Calu3 (cell line): ENCODE data around the gene TUBA3C. TPM values are rescaled to one million over a fixed set of nuclear protein-coding genes. Genes with fewer than 3 reads are reported as not detected.

Experiments used
- BruUV-seq: library from RNA; stranded (reverse); fragments of 400-500 nt; replicated peaks from 2 replicates; lab custom pipeline; 2021; lab: Mats Ljungman, UMichigan
- CTCF ChIA-PET: fragments of 300-600 bp; sonication (Branson Sonifier 250); formaldehyde crosslinking; loops from one replicate; lab custom pipeline; 2022; ENCODE audit warnings: antibody characterized with exemption; lab: Charles Lee
- DNase-seq: peaks from one replicate; pipeline ENCODE4 v3.0.0; 2022
- H3K27ac Mint-ChIP-seq: one replicate; pipeline ENCODE4 v1.8.0; 2022; ENCODE audit warnings: mixed read lengths; ENCODE audit not compliant: unreplicated experiment
- H3K27me3 Mint-ChIP-seq: one replicate; pipeline ENCODE4 v1.8.0; 2022; ENCODE audit warnings: mixed read lengths; ENCODE audit not compliant: unreplicated experiment
- H3K36me3 Mint-ChIP-seq: one replicate; pipeline ENCODE4 v1.8.0; 2022; ENCODE audit warnings: mild to moderate bottlenecking, moderate library complexity, mixed read lengths; ENCODE audit not compliant: insufficient read depth, unreplicated experiment
- H3K4me1 Mint-ChIP-seq: one replicate; pipeline ENCODE4 v1.8.0; 2022; ENCODE audit warnings: mild to moderate bottlenecking, low read depth, mixed read lengths; ENCODE audit not compliant: unreplicated experiment
- H3K4me3 Mint-ChIP-seq: one replicate; pipeline ENCODE4 v1.8.0; 2022; ENCODE audit warnings: mild to moderate bottlenecking, low read depth, moderate library complexity, mixed read lengths; ENCODE audit not compliant: unreplicated experiment
- H3K9me3 Mint-ChIP-seq: one replicate; pipeline ENCODE4 v1.8.0; 2022; ENCODE audit warnings: low read depth, mixed read lengths; ENCODE audit not compliant: unreplicated experiment
- intact Hi-C: fragments of 100-400 bp; cut with micrococcal nuclease; formaldehyde crosslinking; loops from one replicate; pipeline ENCODE4 v1.10.0; 2022; ENCODE audit not compliant: unreplicated experiment
- total RNA-seq: library from RNA; stranded (reverse); gene quantifications from 2 replicates; pipeline ENCODE4 v1.2.3, GENCODE V29; 2022
- TF ChIP-seq, protein P1 (sequence below): fragments of 200-600 bp; IDR thresholded peaks from one replicate; pipeline ENCODE4 v1.8.0; 2022; ENCODE audit warnings: antibody characterized with exemption; ENCODE audit not compliant: unreplicated experiment

Gene TUBA3C
- total RNA-seq, 1 experiment from 2014 or later, result not detected

DNA sequence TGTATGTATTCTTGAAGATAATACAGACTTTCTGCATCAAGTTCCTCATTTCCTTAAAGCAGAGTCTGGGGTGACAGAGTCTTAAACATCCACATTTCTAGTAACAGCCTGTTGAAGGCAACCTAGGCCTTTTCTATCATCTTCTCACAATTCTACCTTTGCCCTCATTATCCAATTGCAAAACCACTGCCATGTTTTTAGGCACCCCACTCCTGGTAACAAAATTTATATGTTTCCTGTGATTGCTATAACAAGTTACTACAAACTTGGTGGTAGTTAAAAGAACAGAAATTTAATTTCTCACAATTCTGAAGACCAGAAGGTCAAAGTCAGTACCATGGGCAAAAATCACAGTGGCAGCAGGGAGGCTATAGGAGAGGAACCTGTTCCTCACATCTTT, 33.1 kb downstream of the TUBA3C start:
- peaks cover 4% of the 10 kb centered on the region for H3K9me3 Mint-ChIP-seq
- intact Hi-C loops, result no loop called here
- H3K27me3 Mint-ChIP-seq, result no peaks in the 10 kb centered on the region
- H3K4me3 Mint-ChIP-seq, result no peak overlapping the region
- DNase-seq, result no peak
- CTCF ChIA-PET, result no interaction called here
- TF ChIP-seq, protein P1, sequence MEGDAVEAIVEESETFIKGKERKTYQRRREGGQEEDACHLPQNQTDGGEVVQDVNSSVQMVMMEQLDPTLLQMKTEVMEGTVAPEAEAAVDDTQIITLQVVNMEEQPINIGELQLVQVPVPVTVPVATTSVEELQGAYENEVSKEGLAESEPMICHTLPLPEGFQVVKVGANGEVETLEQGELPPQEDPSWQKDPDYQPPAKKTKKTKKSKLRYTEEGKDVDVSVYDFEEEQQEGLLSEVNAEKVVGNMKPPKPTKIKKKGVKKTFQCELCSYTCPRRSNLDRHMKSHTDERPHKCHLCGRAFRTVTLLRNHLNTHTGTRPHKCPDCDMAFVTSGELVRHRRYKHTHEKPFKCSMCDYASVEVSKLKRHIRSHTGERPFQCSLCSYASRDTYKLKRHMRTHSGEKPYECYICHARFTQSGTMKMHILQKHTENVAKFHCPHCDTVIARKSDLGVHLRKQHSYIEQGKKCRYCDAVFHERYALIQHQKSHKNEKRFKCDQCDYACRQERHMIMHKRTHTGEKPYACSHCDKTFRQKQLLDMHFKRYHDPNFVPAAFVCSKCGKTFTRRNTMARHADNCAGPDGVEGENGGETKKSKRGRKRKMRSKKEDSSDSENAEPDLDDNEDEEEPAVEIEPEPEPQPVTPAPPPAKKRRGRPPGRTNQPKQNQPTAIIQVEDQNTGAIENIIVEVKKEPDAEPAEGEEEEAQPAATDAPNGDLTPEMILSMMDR, result no peak
- no TSS peak for BruUV-seq
- H3K27ac Mint-ChIP-seq, result no peak overlapping the region
- no peaks in the 10 kb centered on the region for H3K4me1 Mint-ChIP-seq
- no peaks in the 10 kb centered on the region for H3K36me3 Mint-ChIP-seq
